HCT116 (cell line): ENCODE results near the gene ADD1. TPM values are rescaled to one million over a fixed set of nuclear protein-coding genes. Genes with fewer than 3 reads are reported as not detected.

ENCODE experiments used
- ATAC-seq: fragments of 200-7000 bp; cut with Tn5 transposase; 2 replicates; pipeline ENCODE4 v1.9.1; 2020; ENCODE audit warnings: mild to moderate bottlenecking, moderate library complexity
- BruUV-seq: library from RNA; stranded (reverse); fragments of 400-500 nt; replicated peaks from 2 replicates; lab custom pipeline; 2021; lab: Mats Ljungman, UMichigan
- CTCF ChIA-PET: fragments of 300-600 bp; sonication (Branson Sonifier 250); formaldehyde crosslinking; loops from one replicate; lab custom pipeline; 2021; ENCODE audit warnings: antibody characterized with exemption; lab: Charles Lee
- POLR2A ChIA-PET: fragments of 300-600, 350-600 bp; sonication (Branson Sonifier 250); formaldehyde crosslinking; loops from one replicate; lab custom pipeline; 2021; ENCODE audit warnings: antibody characterized with exemption; lab: Charles Lee
- RAD21 ChIA-PET, 2 experiments: fragments of 300-600 bp; sonication (Branson Sonifier 250); formaldehyde crosslinking; loops; one replicate each; lab custom pipeline; 2023; ENCODE audit warnings: low total read pairs in 2 of 2; ENCODE audit not compliant: uncharacterized antibody in 2 of 2, unreplicated experiment in 2 of 2, low non-redundant PET in 1 of 2; lab: Charles Lee
- DNase-seq: peaks from one replicate; pipeline ENCODE4 v3.0.0-alpha.2; 2010; ENCODE audit warnings: low read depth, low spot score
- H2AFZ ChIP-seq: fragments of 200-600 bp; shearing (Covaris generic), sonication (generic); 2 replicates; pipeline ENCODE4 v1.6.1; 2017; ENCODE audit warnings: low read depth, mixed run types, mixed read lengths, antibody characterized with exemption, low read length; ENCODE audit not compliant: poor library complexity, severe bottlenecking
- H3K27ac ChIP-seq: 2 replicates; pipeline ENCODE4 v1.5.1; 2012; ENCODE audit warnings: low read depth, low read length
- H3K27me3 ChIP-seq: fragments of 200-600 bp; sonication (generic); 2 replicates; pipeline ENCODE4 v1.6.1; 2016; ENCODE audit warnings: mixed run types, low read length, mixed read lengths; ENCODE audit not compliant: insufficient read depth
- H3K36me3 ChIP-seq, 2 experiments: fragments of 200-500 bp in 1 of 2; fragments of 200-600 bp in 1 of 2; sonication (Bioruptor generic) in 1 of 2; sonication (generic) in 1 of 2; 2 replicates each; pipeline versions ENCODE4 v1.5.1 to v1.6.1; 2014 to 2016; ENCODE audit warnings: low read length in 2 of 2, inconsistent platforms in 1 of 2, mixed read lengths in 1 of 2, mixed run types in 1 of 2; ENCODE audit not compliant: insufficient read depth in 2 of 2, control insufficient read depth in 1 of 2
- H3K4me1 ChIP-seq, 2 experiments: fragments of 200-600 bp in 1 of 2; sonication (generic) in 1 of 2; 2 replicates each; pipeline versions ENCODE4 v1.5.1 to v1.6.1; 2012 to 2017; ENCODE audit warnings: low read length in 2 of 2, inconsistent platforms in 1 of 2, mild to moderate bottlenecking in 1 of 2, mixed read lengths in 1 of 2, mixed run types in 1 of 2, moderate library complexity in 1 of 2; ENCODE audit not compliant: insufficient read depth in 2 of 2, control insufficient read depth in 1 of 2
- H3K4me2 ChIP-seq: fragments of 200-600 bp; sonication (generic); 2 replicates; pipeline ENCODE4 v1.6.1; 2017; ENCODE audit warnings: mixed run types, low read length, mixed read lengths
- H3K4me3 ChIP-seq, 2 experiments: fragments of 200-600 bp in 1 of 2; sonication (generic) in 1 of 2; replicated peaks in 1 of 2; 2 replicates each; pipeline ENCODE4 v1.5.1; 2011 to 2016; ENCODE audit warnings: low read length in 2 of 2, control low read depth in 1 of 2, low read depth in 1 of 2, mild to moderate bottlenecking in 1 of 2, mixed read lengths in 1 of 2, mixed run types in 1 of 2
- H3K79me2 ChIP-seq: fragments of 200-600 bp; sonication (generic); 2 replicates; pipeline ENCODE4 v1.6.1; 2017; ENCODE audit warnings: mild to moderate bottlenecking, mixed run types, low read length, moderate library complexity, mixed read lengths; ENCODE audit not compliant: insufficient read depth
- H3K9ac ChIP-seq: fragments of 200-600 bp; sonication (generic); 2 replicates; pipeline ENCODE4 v1.6.1; 2016; ENCODE audit warnings: low read length, mixed read lengths
- H3K9me2 ChIP-seq: fragments of 200-600 bp; sonication (generic), shearing (Covaris generic); 2 replicates; pipeline ENCODE4 v1.6.1; 2017; ENCODE audit warnings: mixed run types, mild to moderate bottlenecking, moderate library complexity; ENCODE audit not compliant: insufficient read depth
- H3K9me3 ChIP-seq, 2 experiments: fragments of 200-500 bp in 1 of 2; fragments of 200-600 bp in 1 of 2; sonication (Bioruptor generic) in 1 of 2; sonication (generic) in 1 of 2; 2 replicates each; pipeline ENCODE4 v1.6.1; 2014 to 2017; ENCODE audit warnings: low read length in 2 of 2, mixed read lengths in 2 of 2, inconsistent platforms in 1 of 2, low read depth in 1 of 2, mild to moderate bottlenecking in 1 of 2, mixed run types in 1 of 2, moderate library complexity in 1 of 2; ENCODE audit not compliant: control insufficient read depth in 1 of 2, insufficient read depth in 1 of 2
- H4K20me1 ChIP-seq: fragments of 200-600 bp; sonication (generic), shearing (Covaris generic); 2 replicates; pipeline ENCODE4 v1.6.1; 2017; ENCODE audit warnings: mixed run types, mild to moderate bottlenecking, moderate library complexity; ENCODE audit not compliant: insufficient read depth
- EGR1 ChIP-seq: IDR thresholded peaks from 2 replicates; pipeline ENCODE4 v1.6.1; 2012; ENCODE audit warnings: low read depth
- POLR2AphosphoS5 ChIP-seq: IDR thresholded peaks from 2 replicates; pipeline ENCODE4 v1.6.1; 2011; ENCODE audit warnings: mild to moderate bottlenecking, low read depth, low read length, moderate library complexity
- RAD21 ChIP-seq: IDR thresholded peaks from 2 replicates; pipeline ENCODE4 v1.6.1; 2012; ENCODE audit warnings: low read depth, mild to moderate bottlenecking
- SP1 ChIP-seq: IDR thresholded peaks from 2 replicates; pipeline ENCODE4 v1.6.1; 2012; ENCODE audit warnings: low read depth
- intact Hi-C: fragments of 100-400 bp; cut with micrococcal nuclease; formaldehyde crosslinking; loops from 2 replicates; pipeline ENCODE4 v1.10.0; 2022
- total RNA-seq: library from RNA; stranded (reverse); gene quantifications from one replicate; pipeline ENCODE4 v1.2.1, GENCODE V29; 2021; ENCODE audit not compliant: unreplicated experiment
- TF ChIP-seq, protein P1 (sequence below): IDR thresholded peaks from 2 replicates; pipeline ENCODE4 v1.6.1; 2012
- TF ChIP-seq, protein P2 (sequence below): IDR thresholded peaks from 2 replicates; pipeline ENCODE4 v1.6.1; 2011; ENCODE audit warnings: mild to moderate bottlenecking, low read length, moderate library complexity; ENCODE audit not compliant: insufficient replicate concordance; ENCODE audit errors: extremely low read depth

ADD1 gene
- total RNA-seq, 1 experiment from 2014 or later, result 139 TPM

DNA sequence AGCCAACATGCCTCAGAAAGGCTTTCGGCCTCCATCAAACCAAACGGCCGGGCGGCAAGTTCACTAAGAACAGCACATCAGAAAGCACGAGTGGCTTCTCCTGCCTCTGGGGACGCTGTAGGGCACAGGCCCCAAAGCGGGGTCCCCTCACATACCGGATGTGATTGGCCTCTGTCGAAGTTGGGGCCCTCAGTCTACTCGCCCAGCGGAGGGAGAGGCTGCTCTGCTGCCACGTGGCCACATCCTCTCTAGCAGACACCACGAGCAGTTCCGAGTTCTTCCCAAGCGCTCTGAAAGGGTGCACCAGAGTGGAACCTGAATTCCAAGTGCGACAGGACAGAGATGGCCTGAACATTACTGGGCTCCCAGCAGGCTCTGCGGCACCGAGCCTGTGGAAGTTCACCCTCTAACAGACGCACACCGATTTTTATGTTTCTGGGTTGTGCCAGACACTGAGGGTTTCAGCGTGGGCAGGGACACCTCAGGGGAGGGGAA, 98.4 kb downstream of the ADD1 start:
- Histone ChIP-seq H3K27ac (no peak overlapping the region), H3K79me2 (peaks cover 31% of the 10 kb centered on the region), H3K36me3 (peaks cover 58 to 88% of the 10 kb centered on the region in 2 experiments), H3K4me1 (peaks cover 9 to 15% of the 10 kb centered on the region in 2 experiments), H3K27me3 (no peaks in the 10 kb centered on the region), H2AFZ (no peak overlapping the region), H4K20me1 (peaks cover under 1% of the 10 kb centered on the region; the same call in 1 of the 2 replicates), H3K4me3 (no peak overlapping the region), H3K9me2 (no peaks in the 10 kb centered on the region), H3K4me2 (no peak overlapping the region), H3K9me3 (no peaks in the 10 kb centered on the region), H3K9ac (no peak overlapping the region)
- TF ChIP-seq, protein P1, sequence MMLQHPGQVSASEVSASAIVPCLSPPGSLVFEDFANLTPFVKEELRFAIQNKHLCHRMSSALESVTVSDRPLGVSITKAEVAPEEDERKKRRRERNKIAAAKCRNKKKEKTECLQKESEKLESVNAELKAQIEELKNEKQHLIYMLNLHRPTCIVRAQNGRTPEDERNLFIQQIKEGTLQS, result no peak
- TF ChIP-seq POLR2AphosphoS5, result 0 out of 2 replicates have a peak, but pooled peaks have one; percentile 22
- no peak for TF ChIP-seq RAD21
- TF ChIP-seq EGR1, result no peak
- no peak for TF ChIP-seq SP1
- DNase-seq (no peak), ATAC-seq (no peak)
- POLR2A ChIA-PET, result no interaction called here
- RAD21 ChIA-PET, result no interaction called here
- CTCF ChIA-PET, result interaction anchor here (1.0 kb wide), 1 partner anchor 178 kb away, joined by 3 read pairs; no protein-coding TSS in a partner anchor
- intact Hi-C loops, result no loop called here
- BruUV-seq, result no TSS peak

DNA sequence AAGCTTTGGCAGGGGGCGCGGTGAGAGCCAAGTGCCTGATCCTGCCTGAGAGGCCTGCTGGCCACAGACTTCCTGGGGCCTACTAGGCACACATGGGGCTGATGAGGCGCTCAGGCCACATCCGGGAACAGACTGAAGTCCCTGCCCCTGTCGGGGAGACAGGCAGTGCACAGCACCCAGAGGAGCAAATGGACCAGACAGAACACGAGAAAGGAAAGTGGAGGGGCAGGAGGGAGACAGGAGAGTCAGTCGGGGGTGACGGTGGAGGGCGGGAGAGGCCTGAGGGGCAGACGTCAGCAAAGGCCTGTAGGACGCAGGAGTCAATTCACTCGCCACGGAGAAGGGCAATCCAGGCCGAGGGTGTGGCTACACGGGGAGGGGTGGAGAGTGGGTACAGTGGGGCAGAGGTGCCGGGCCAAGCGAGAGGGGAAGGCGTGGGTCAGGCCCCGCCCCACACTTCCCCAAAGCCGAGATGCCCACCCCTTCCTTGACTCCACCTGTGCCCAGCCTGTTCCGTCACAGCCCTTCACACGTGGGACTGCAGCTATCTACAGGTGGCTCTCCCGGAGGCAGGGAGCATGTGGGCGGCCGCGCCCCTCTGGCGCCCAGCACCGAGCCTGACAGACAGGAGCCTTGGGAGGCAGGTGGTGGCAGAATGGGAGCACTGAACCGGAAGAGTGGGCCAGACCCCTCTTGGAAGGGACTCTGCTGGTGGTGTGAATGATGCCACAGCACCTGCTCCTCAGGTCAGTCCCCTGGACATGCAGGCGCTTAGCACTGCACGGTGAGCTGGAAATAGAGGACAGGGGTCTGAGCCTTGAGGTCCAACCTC, 99.1 kb downstream of the ADD1 start:
- no peaks in the 10 kb centered on the region for H3K9me3 ChIP-seq
- H3K4me1 ChIP-seq, result peaks cover 3 to 9% of the 10 kb centered on the region in 2 experiments
- H3K27me3 ChIP-seq, result no peaks in the 10 kb centered on the region
- intact Hi-C loops, result no loop called here
- H2AFZ ChIP-seq, result no peak overlapping the region
- POLR2A ChIA-PET, result no interaction called here
- CTCF ChIA-PET, result interaction anchor here (2.8 kb wide), 1 partner anchor 11 kb away, joined by 7 read pairs; no protein-coding TSS in a partner anchor
- ATAC-seq, result no peak; the same call in 1 of the 2 replicates
- no peak overlapping the region; the same call in 1 of the 2 replicates for H3K27ac ChIP-seq
- H3K4me2 ChIP-seq, result no peak overlapping the region
- DNase-seq, result no peak
- H3K9me2 ChIP-seq, result no peaks in the 10 kb centered on the region
- RAD21 ChIA-PET, result no interaction called here
- H3K9ac ChIP-seq, result no peak overlapping the region
- TF ChIP-seq RAD21, result no peak
- TF ChIP-seq, protein P2, sequence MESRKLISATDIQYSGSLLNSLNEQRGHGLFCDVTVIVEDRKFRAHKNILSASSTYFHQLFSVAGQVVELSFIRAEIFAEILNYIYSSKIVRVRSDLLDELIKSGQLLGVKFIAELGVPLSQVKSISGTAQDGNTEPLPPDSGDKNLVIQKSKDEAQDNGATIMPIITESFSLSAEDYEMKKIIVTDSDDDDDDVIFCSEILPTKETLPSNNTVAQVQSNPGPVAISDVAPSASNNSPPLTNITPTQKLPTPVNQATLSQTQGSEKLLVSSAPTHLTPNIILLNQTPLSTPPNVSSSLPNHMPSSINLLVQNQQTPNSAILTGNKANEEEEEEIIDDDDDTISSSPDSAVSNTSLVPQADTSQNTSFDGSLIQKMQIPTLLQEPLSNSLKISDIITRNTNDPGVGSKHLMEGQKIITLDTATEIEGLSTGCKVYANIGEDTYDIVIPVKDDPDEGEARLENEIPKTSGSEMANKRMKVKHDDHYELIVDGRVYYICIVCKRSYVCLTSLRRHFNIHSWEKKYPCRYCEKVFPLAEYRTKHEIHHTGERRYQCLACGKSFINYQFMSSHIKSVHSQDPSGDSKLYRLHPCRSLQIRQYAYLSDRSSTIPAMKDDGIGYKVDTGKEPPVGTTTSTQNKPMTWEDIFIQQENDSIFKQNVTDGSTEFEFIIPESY, result no peak
- H4K20me1 ChIP-seq, result no peaks in the 10 kb centered on the region; the same call in 1 of the 2 replicates
- peaks cover 38% of the 10 kb centered on the region for H3K79me2 ChIP-seq
- BruUV-seq, result no TSS peak
- peaks cover 64 to 92% of the 10 kb centered on the region in 2 experiments for H3K36me3 ChIP-seq
- H3K4me3 ChIP-seq, result no peak overlapping the region
